Hepatocyte (in vitro differentiated cells): ENCODE results near the gene SERPINB2.

Source experiments
- EZH2phosphoT487 ChIP-seq: fragments of 200-600 bp; sonication (generic); IDR thresholded peaks from one replicate; pipeline ENCODE4 v1.6.1; 2018; ENCODE audit warnings: antibody characterized with exemption, mild to moderate bottlenecking, low read depth, moderate library complexity; ENCODE audit not compliant: unreplicated experiment, severe bottlenecking
- TF ChIP-seq, protein P1 (sequence below): fragments of 200-600 bp; sonication (generic); IDR thresholded peaks from 2 replicates; pipeline ENCODE4 v1.5.1; 2016; ENCODE audit warnings: antibody characterized with exemption, mild to moderate bottlenecking; ENCODE audit not compliant: poor library complexity

DNA sequence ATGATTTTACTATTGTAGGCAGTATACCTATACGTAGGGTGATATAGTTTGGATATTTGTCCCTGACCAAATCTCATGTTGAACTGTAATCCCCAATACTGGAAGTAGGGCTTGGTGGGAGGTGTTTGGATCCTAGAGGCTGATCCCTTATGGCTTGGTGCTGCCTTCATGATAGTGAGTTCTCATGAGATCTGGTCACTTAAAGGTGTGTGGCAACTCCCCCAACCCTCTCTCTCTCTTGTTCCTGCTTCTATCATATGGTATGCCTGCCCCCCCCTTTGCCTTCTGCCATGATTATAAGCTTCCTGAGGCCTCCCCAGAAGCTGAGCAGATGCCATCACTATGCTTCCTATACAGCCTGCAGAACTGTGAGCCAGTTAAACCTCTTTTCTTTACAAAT, 18.6 kb downstream of the SERPINB2 start:
- TF ChIP-seq, protein P1, sequence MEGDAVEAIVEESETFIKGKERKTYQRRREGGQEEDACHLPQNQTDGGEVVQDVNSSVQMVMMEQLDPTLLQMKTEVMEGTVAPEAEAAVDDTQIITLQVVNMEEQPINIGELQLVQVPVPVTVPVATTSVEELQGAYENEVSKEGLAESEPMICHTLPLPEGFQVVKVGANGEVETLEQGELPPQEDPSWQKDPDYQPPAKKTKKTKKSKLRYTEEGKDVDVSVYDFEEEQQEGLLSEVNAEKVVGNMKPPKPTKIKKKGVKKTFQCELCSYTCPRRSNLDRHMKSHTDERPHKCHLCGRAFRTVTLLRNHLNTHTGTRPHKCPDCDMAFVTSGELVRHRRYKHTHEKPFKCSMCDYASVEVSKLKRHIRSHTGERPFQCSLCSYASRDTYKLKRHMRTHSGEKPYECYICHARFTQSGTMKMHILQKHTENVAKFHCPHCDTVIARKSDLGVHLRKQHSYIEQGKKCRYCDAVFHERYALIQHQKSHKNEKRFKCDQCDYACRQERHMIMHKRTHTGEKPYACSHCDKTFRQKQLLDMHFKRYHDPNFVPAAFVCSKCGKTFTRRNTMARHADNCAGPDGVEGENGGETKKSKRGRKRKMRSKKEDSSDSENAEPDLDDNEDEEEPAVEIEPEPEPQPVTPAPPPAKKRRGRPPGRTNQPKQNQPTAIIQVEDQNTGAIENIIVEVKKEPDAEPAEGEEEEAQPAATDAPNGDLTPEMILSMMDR: no peak
- TF ChIP-seq EZH2phosphoT487: no peak
